Islet precursor cell (in vitro differentiated cells): ENCODE data around the gene RBKS.
"Not testable (repeated sequence)": the region's sequence is repeated elsewhere in the genome, so short reads cannot be mapped to it uniquely, and the experiment has no call there.

Experiments used
- DNase-seq: peaks from one replicate; pipeline ENCODE4 v3.0.0-alpha.2; 2018

Gene RBKS

GRCh38 chr2:27796791-27797765, 93.1 kb downstream of the RBKS start:
- no peak for DNase-seq

GRCh38 chr2:27795868-27796277, 94.3 kb downstream of the RBKS start:
- no peak for DNase-seq

GRCh38 chr2:27795093-27795834, 94.9 kb downstream of the RBKS start:
- no peak for DNase-seq

- DNase-seq = no peak
Observed at GRCh38 chr2:27792759-27793158, 97.4 kb downstream of the RBKS start.

DNA sequence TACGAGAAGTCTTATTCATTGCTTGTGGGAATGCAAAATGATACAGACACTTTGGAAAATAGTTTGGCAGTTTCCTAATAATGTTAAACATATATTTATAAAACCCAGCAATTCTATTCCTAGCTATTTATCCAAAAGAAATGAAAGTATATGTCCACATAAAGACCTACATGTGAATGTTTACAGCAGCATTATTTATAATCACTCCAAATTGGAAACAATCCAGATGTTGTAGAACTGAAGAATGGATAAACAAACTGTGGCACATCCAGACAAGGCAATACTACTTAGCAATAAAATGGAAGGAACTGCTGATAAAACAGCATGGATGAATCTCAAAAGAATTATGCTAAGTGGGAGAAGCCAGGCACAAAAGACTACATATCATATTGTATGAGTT, 99.4 kb downstream of the RBKS start:
- no peak for DNase-seq

DNA sequence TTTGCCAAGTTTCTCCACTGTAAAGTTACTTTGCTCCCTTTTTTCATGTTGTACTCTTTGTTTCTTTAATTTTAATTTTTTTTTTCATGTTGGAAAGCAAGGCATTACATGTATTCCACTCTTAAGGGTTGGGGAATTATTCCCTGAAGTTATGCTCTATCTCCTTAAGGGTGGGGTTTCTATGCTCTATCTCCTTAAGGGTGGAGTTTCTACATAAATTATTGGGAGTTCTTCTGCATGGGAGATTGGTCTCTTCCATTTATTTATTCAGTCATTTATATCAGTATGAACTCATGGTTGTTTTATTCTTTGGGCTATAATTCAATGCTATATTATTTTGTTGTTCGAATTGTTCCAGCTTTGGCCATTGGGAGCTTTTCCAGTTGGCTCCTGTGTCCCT, 107.5 kb downstream of the RBKS start:
- no peak for DNase-seq

DNA sequence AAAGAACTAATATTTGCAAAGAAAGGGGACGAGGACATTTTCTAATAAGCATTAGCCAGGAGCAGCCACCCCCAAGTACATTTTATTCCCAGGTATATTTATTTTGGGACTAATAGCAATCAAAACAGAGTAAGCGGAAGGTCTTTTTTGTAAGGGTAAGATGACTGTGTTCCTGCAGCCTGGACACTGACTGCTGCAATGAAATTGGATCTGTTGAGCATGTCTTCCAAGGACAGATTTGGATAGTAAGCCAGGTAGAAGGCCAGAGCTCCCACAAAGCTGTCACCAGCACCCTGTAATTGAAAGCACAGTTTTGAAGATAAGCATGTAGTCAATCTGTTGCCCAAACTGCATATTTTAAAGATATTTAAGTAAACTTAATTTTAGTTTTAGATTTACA, 108.7 kb downstream of the RBKS start:
- no peak for DNase-seq

- no peak for DNase-seq
Observed at GRCh38 chr2:27779417-27780055, 110.7 kb downstream of the RBKS start.

DNA sequence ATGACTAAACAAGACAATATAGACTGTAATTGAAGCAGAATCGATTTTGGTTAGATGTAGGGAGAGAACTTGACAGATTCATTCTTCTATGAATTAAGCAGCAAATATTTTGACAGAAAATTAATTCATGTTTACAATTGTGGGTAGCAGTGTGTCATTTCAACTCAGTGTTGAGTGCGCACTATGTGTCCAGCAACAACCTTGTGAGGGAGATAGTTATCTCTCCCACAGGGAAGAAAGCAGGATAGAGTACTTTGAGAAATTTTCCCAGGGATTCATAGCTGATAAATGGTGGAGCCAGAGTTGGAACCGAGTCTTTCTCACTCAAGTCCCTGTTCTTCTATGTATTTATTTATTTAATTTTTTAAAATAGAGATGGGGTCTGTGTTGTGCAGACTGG, 113.5 kb downstream of the RBKS start:
- no peak for DNase-seq

GRCh38 chr2:27776097-27776496, 114.1 kb downstream of the RBKS start:
- DNase-seq = no peak

DNA sequence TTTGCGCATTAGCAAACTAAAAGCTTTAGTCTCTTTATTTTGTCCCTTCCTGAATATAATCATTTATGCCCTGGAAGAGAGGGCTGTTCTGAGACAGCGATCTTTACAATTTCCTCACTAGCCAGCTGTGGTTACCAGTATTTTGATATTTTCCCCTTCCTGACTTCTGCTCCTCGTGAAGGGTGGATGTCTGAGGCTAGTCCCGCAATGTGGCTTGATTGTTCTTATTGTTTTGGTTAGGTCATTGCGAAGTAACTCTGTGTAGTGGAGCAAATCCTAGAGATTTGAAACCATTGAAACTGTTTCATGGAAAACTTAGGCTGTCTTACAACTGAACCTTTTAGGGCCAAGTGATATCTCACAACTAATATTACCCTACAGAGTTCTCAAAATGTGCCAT, 116.2 kb downstream of the RBKS start:
- DNase-seq = no peak

DNA sequence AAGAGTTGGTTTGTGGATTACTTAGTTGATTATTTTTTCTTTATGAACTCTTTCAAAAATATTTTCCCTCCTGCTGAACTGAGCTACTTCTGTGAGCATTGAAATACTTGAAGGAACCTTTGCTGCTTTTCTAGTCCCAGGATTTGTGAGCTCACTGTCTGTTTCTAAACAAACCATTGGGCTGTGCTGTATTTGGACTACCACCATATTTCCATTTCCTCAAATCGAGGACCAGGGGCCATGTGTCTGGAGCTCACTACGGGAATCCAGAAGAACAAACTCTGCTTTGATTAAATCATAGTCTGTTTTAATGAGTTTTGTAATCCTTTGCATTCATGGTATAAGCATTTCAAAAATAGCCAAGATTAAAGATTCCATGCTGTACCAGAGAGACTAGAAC, 117.4 kb downstream of the RBKS start:
- DNase-seq = no peak

- DNase-seq = peak; percentile 97
Observed at GRCh38 chr2:27771548-27772335, 118.4 kb downstream of the RBKS start, which contains the start of gene MRPL33. Gene MRPL33 (plus strand): TSS chr2:27771719. CDS start chr2:27771778, 59 bp downstream.

DNA sequence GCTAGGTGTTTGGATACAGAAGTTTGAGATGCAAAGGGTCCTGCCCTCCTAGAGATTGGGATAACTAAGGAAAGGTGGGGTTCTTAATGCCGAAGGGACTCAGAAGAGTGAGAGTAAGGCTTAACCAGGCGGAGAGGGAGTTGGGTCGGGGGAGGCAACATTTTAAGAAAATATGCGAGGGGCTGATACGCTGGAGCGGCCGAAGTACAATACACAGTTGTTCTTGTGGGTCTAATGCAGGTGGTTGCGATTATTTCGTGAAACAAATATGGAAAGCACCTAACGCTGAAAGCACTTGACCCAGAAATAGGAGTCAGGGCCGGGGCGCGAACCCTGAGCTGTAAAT, 119.0 kb downstream of the RBKS start:
- no peak for DNase-seq

DNA sequence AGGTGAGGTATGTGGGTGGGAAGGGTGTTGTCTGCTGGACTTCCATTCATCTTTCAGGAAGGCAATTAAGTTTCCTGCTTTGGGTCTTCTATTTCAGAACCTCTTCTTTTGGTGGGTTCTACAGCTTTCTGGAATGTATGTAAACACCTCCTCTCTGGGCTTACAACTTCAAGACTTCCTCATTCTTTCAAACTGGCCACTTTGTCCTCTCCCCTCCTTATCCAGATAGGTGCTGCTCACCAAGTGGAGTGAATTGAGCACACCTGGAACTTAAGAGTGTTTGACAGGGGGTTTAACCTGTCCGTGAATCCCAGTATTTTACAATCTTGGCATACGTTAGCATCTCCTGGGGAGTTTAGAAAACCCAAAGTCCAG, 123.9 kb downstream of the RBKS start:
- DNase-seq = no peak

DNA sequence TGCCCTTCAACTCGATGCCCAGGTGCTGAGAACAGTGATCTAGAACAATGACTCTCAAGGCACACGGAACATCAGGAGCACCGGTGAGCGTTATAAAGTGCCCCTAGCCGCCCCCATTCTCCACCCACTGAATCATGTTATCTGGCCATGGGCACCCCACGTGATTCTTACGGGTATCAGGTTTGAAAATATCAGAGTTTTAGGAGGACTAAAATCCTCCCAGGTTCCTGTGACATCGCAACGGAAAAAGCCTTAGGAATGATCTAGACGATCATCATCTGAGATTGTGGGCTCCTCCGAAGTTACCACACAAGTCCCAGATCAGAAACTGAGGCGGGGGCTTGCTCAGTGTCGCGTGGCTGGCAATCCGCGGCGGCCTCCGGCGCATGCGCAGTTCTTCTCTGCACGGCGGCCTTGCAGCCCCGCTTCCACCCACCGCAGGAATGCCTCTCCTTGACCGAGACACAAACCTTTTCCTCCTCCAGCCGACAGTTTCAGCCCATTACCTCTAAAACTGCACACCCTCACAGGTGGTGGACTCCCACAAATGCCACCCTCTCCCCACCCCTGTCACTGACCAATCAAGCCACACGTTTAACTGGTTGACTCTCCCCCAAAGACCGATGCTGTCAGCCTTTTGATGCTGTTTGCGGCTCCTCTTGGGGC, 124.4 kb downstream of the RBKS start:
- DNase-seq = no peak

DNA sequence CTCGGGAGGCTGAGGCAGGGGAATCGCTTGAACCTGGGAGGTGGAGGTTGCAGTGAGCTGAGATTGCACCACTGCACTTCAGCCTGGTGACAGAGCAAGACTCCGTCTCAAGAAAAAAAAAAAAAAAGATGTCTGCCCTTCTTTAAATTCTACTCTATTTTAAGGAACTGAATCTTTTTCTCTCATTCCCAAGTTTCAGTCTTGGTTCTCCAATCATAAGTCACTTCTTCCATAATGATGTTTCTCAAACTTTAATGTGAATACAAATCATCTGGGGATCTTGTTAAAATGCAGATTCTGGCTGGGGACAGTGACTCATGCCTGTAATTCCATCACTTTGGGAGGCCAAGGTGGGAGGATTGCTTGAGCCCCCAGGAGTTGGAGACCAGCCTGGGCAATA, 125.7 kb downstream of the RBKS start:
- not testable (repeated sequence) for DNase-seq

GRCh38 chr2:27763907-27764267, 126.3 kb downstream of the RBKS start:
- DNase-seq = no peak

GRCh38 chr2:27762951-27763906, 127.0 kb downstream of the RBKS start:
- DNase-seq = no peak

- no peak for DNase-seq
Observed at GRCh38 chr2:27756544-27757498, 133.4 kb downstream of the RBKS start.
